NB4 (cell line): Measurements from ENCODE around the gene POPDC2.

ENCODE experiments used
- DNase-seq: peaks from one replicate; pipeline ENCODE4 v3.0.0; 2010; ENCODE audit warnings: low read depth
- H3K4me3 ChIP-seq: one replicate; pipeline ENCODE4 v1.5.1; 2011; ENCODE audit warnings: mild to moderate bottlenecking, low read depth, low read length, moderate library complexity
- MAX ChIP-seq: IDR thresholded peaks from 2 replicates; pipeline ENCODE4 v1.6.1; 2011; ENCODE audit warnings: low read depth, low read length
- MYC ChIP-seq: IDR thresholded peaks from 2 replicates; pipeline ENCODE4 v1.6.1; 2011; ENCODE audit warnings: low read depth, low read length
- POLR2A ChIP-seq: IDR thresholded peaks from 2 replicates; pipeline ENCODE4 v1.6.1; 2011; ENCODE audit warnings: mild to moderate bottlenecking; ENCODE audit not compliant: insufficient read length; ENCODE audit errors: extremely low read depth
- TF ChIP-seq, protein P1 (sequence below): IDR thresholded peaks from one replicate; pipeline ENCODE4 v1.5.1; 2012; ENCODE audit warnings: low read depth, low read length

The POPDC2 gene

DNA sequence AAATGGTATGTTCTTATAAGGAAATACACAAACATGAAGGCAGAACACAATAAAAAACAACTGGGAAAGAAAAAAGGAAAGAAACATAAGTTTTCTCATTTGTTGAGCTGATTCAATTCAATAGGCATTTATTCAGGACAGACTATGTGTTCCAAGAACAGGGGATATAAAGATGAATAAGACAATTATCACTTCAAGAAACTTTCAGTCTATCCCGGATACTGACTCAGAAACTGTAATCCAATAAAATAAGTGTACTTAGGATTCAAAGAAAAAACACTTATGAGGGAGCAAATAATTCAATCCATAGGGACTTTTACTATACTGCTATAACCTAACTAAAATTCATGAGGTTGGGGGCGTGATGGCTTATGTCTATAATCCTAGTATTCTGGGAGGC lies 3.5 kb upstream of the POPDC2 start:
- DNase-seq: no peak
- TF ChIP-seq, protein P1, sequence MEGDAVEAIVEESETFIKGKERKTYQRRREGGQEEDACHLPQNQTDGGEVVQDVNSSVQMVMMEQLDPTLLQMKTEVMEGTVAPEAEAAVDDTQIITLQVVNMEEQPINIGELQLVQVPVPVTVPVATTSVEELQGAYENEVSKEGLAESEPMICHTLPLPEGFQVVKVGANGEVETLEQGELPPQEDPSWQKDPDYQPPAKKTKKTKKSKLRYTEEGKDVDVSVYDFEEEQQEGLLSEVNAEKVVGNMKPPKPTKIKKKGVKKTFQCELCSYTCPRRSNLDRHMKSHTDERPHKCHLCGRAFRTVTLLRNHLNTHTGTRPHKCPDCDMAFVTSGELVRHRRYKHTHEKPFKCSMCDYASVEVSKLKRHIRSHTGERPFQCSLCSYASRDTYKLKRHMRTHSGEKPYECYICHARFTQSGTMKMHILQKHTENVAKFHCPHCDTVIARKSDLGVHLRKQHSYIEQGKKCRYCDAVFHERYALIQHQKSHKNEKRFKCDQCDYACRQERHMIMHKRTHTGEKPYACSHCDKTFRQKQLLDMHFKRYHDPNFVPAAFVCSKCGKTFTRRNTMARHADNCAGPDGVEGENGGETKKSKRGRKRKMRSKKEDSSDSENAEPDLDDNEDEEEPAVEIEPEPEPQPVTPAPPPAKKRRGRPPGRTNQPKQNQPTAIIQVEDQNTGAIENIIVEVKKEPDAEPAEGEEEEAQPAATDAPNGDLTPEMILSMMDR: no peak
- TF ChIP-seq MYC: no peak
- no peak for TF ChIP-seq MAX
- no peak for TF ChIP-seq POLR2A
- no peak overlapping the region for H3K4me3 ChIP-seq

- DNase-seq: no peak
- no peak overlapping the region for H3K4me3 ChIP-seq
- TF ChIP-seq, protein P1: no peak
- TF ChIP-seq POLR2A (no peak), MYC (no peak), MAX (no peak)
Measured at GRCh38 chr3:119662604-119663373, 2.4 kb upstream of the POPDC2 start.

GRCh38 chr3:119659606-119660291 lies 640 bp downstream of the POPDC2 start:
- TF ChIP-seq POLR2A (no peak), MYC (no peak), MAX (no peak)
- TF ChIP-seq, protein P1: no peak
- no peak overlapping the region for H3K4me3 ChIP-seq
- no peak for DNase-seq

DNA sequence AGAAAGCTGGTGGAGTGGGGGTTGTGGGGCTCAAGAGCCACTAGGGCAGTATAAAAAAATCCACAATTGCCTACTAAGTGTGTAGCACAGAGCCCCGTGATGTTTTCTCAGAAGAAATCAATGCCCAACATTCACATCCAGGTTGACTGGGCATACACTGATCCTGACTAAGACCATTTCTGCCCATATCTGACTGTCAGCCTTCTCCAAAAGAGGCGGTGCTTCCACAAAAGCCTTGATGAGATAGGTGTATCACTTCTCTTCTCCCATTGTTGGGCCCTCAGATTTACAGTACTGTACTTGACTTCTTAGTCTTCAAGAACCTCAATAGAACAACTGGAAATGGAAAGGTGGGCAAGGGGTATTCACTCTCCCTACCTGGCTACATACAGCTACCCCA lies 1.4 kb downstream of the POPDC2 start:
- H3K4me3 ChIP-seq: no peak overlapping the region
- TF ChIP-seq MYC: no peak
- no peak for TF ChIP-seq POLR2A
- no peak for TF ChIP-seq MAX
- TF ChIP-seq, protein P1: no peak
- DNase-seq: no peak

DNA sequence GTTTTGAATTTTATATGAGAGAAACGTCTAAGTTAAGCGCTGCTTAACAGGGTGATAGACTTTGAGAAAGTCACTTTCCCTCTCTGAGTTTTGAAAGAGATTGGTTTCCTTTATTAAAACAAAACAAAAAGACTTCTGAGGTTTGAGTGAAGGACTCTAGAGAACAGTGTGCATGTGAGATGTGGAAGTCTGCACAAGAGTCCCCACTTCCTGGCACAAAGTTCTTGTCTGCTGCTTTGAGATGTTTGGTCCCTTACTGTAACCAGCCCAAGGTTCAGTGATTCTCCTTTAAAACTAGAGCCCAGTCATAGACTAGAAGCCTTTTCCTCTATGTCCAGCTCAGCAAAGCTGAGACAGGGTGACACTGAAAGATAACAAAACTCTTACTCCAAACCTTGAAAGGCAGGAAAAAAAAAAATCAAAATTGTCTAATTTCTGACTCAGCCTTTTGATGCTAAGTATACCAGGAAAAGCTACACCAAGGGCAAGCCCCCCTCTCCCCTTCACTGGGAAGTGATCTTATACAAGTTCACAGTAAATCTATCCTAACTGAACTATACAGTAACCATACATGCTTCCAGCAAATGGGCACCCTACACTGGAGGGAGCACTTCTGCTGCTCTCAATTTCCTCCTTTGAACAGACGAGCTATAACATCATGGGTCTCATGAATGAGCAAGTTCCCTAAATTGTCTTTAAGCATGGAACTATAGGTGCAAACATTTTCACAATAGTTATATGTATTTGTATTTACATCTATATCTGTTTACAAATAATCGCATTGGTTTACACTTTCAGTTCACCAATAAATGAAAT lies 2.3 kb downstream of the POPDC2 start:
- H3K4me3 ChIP-seq: no peak overlapping the region
- DNase-seq: peak; percentile 23
- TF ChIP-seq MAX (no peak), POLR2A (no peak), MYC (no peak)
- TF ChIP-seq, protein P1: no peak
